C4-2B (cell line): ENCODE data around the gene GNGT2.

Experiments used
- ZFX ChIP-seq: fragments of 450-650 bp; IDR thresholded peaks from 2 replicates; pipeline ENCODE4 v1.6.1; 2017
- TF ChIP-seq, protein P1 (sequence below): fragments of 450-650 bp; conservative IDR thresholded peaks from 2 replicates; pipeline ENCODE4 v1.5.1; 2017; ENCODE audit warnings: mild to moderate bottlenecking

- TF ChIP-seq, protein P1, sequence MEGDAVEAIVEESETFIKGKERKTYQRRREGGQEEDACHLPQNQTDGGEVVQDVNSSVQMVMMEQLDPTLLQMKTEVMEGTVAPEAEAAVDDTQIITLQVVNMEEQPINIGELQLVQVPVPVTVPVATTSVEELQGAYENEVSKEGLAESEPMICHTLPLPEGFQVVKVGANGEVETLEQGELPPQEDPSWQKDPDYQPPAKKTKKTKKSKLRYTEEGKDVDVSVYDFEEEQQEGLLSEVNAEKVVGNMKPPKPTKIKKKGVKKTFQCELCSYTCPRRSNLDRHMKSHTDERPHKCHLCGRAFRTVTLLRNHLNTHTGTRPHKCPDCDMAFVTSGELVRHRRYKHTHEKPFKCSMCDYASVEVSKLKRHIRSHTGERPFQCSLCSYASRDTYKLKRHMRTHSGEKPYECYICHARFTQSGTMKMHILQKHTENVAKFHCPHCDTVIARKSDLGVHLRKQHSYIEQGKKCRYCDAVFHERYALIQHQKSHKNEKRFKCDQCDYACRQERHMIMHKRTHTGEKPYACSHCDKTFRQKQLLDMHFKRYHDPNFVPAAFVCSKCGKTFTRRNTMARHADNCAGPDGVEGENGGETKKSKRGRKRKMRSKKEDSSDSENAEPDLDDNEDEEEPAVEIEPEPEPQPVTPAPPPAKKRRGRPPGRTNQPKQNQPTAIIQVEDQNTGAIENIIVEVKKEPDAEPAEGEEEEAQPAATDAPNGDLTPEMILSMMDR = no peak
- TF ChIP-seq ZFX = no peak
These were observed 14.0 kb upstream of the GNGT2 start for GRCh38 chr17:49224198-49224996.
